Activated CD4-positive, alpha-beta memory T cell treated with anti-CD3 and anti-CD28 coated beads, Interleukin-2, amount 10 ng/mL, durations not matched to agents 7 days and 5 days (primary cell): ENCODE results near the gene RASGRF1. TPM values are rescaled to one million over a fixed set of nuclear protein-coding genes. Genes with fewer than 3 reads are reported as not detected.

ENCODE experiments used
- CTCF ChIA-PET: fragments of 350-600 bp; sonication (Branson Sonifier 250); formaldehyde crosslinking; loops from one replicate; lab custom pipeline; 2021; ENCODE audit warnings: antibody characterized with exemption, inconsistent platforms; lab: Charles Lee
- POLR2A ChIA-PET: fragments of 350-600 bp; sonication (Branson Sonifier 250); formaldehyde crosslinking; loops from one replicate; lab custom pipeline; 2021; ENCODE audit warnings: antibody characterized with exemption; lab: Charles Lee
- DNase-seq: peaks from one replicate; pipeline ENCODE4 v3.0.0-alpha.2; 2020
- H3K27ac Mint-ChIP-seq: one replicate; pipeline ENCODE4 v1.8.0; 2021; ENCODE audit warnings: mild to moderate bottlenecking, mixed read lengths
- H3K27me3 Mint-ChIP-seq: one replicate; pipeline ENCODE4 v1.8.0; 2021; ENCODE audit warnings: mixed read lengths
- H3K36me3 Mint-ChIP-seq: one replicate; pipeline ENCODE4 v1.8.0; 2021; ENCODE audit warnings: low read depth, mixed read lengths
- H3K4me1 Mint-ChIP-seq: one replicate; pipeline ENCODE4 v1.8.0; 2021; ENCODE audit warnings: mixed read lengths
- H3K4me3 Mint-ChIP-seq: one replicate; pipeline ENCODE4 v1.8.0; 2021; ENCODE audit warnings: mild to moderate bottlenecking, mixed read lengths
- H3K9me3 Mint-ChIP-seq: one replicate; pipeline ENCODE4 v1.8.0; 2021; ENCODE audit warnings: mixed read lengths
- total RNA-seq, 2 experiments: library from RNA; stranded (reverse); gene quantifications; one replicate each; pipeline ENCODE4 v1.2.3, GENCODE V29; 2021

Gene RASGRF1
- total RNA-seq, 2 experiments from 2014 or later: not detected

DNA sequence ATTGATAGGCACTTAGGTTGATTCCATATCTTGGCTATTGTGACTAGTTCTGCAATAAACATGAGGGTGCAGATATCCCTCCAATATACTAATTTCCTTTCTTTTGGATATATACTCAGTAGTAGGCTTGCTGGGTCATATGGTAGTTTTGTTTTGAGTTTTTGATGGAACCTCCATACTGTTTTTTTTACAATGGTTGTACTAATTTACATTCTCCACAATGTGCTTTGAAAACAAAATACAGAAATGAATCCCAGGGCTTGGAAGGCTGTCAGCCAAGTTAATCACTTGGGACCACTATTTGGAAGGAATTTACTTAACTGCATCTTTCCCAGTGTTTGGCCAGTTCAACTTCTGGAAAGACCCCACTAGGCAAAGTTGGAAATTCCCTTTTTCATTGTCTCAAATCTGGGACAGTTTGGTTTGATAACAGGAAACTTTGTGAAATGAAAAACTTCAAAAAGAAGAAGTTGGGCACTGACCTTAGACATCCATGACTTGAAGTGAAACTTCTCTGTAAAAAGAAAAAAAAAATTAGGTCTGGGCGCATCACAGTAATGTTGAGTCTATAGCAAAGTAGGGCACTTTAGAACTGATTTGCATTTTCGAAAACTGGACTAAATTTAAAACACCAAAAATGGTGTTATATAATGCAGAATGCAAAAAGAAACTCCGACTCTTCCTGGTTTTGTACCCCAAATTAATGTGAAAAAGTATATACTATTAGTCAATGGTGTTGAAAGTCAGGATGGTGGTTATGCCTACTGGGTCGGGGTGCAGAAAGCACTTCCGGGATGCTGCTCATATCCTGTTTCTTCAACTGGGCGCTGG lies 151.7 kb downstream of the RASGRF1 start:
- H3K36me3 Mint-ChIP-seq: peaks cover 76% of the 10 kb centered on the region
- ChIA-PET CTCF (interaction anchor here (1.4 to 2.0 kb wide), 2 partner anchors 40 to 246 kb away, joined by 3 to 6 read pairs; no protein-coding TSS in a partner anchor), POLR2A (interaction anchor here (0.7 to 2.3 kb wide), 5 partner anchors 8 to 68 kb away, joined by 3 to 7 read pairs (median 5); no protein-coding TSS in a partner anchor)
- peak overlapping the region; percentile 71 for H3K4me3 Mint-ChIP-seq
- no peaks in the 10 kb centered on the region for H3K9me3 Mint-ChIP-seq
- peak overlapping the region; percentile 90 for H3K27ac Mint-ChIP-seq
- peak; percentile 72 for DNase-seq
- H3K4me1 Mint-ChIP-seq: peaks cover 79% of the 10 kb centered on the region
- no peaks in the 10 kb centered on the region for H3K27me3 Mint-ChIP-seq

DNA sequence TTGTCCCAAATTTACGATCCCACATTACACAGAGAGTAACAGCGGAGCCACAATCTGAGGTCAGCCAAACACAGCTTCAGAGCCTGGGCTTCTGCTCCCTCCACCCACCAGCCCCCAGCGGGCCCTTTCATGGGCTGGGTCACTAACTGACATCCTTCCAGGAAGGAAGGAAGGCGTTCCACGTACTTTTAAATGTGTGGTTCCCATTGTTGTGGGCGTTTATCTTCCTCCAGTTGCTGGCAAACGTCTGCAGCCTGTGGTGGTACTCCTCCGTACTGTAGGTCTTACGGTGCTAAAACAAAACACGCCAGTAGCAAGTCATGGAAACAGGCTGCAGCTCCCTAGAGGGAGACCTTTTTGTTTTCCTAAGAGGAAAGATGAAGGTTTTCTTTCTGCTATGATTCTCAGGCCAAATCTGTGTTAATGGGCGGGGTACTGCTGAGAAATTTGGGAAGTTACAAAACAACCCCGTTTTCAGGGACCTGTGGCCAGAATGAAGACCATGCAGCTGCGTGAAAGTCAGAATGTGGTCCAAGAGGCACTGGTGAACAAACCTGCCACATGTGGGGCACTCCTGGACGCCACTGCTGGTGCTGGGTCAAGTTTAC lies 153.3 kb downstream of the RASGRF1 start:
- peaks cover 76% of the 10 kb centered on the region for H3K36me3 Mint-ChIP-seq
- ChIA-PET CTCF (interaction anchor here (1.4 to 2.0 kb wide), 2 partner anchors 42 to 247 kb away, joined by 3 to 6 read pairs; no protein-coding TSS in a partner anchor), POLR2A (interaction anchor here (1.0 to 2.3 kb wide), 5 partner anchors 11 to 63 kb away, joined by 3 to 12 read pairs (median 6); no protein-coding TSS in a partner anchor)
- peak overlapping the region; percentile 77 for H3K4me3 Mint-ChIP-seq
- H3K4me1 Mint-ChIP-seq: peaks cover 74% of the 10 kb centered on the region
- H3K9me3 Mint-ChIP-seq: no peaks in the 10 kb centered on the region
- H3K27ac Mint-ChIP-seq: peak overlapping the region; percentile 90
- no peaks in the 10 kb centered on the region for H3K27me3 Mint-ChIP-seq
- peak; percentile 68 for DNase-seq

GRCh38 chr15:78934655-78935023 lies 155.9 kb downstream of the RASGRF1 start:
- Mint-ChIP-seq H3K36me3 (peaks cover 83% of the 10 kb centered on the region), H3K9me3 (no peaks in the 10 kb centered on the region), H3K4me3 (no peak overlapping the region), H3K27me3 (no peaks in the 10 kb centered on the region), H3K27ac (peak overlapping the region; percentile 67), H3K4me1 (peaks cover 63% of the 10 kb centered on the region)
- no peak for DNase-seq
- ChIA-PET CTCF (interaction anchor here (1.2 kb wide), 1 partner anchor 24 kb away, joined by 4 read pairs; no protein-coding TSS in a partner anchor), POLR2A (interaction anchor here (1.8 kb wide), 1 partner anchor 10 kb away, joined by 12 read pairs; the partner anchor contains the start of gene CTSH)

DNA sequence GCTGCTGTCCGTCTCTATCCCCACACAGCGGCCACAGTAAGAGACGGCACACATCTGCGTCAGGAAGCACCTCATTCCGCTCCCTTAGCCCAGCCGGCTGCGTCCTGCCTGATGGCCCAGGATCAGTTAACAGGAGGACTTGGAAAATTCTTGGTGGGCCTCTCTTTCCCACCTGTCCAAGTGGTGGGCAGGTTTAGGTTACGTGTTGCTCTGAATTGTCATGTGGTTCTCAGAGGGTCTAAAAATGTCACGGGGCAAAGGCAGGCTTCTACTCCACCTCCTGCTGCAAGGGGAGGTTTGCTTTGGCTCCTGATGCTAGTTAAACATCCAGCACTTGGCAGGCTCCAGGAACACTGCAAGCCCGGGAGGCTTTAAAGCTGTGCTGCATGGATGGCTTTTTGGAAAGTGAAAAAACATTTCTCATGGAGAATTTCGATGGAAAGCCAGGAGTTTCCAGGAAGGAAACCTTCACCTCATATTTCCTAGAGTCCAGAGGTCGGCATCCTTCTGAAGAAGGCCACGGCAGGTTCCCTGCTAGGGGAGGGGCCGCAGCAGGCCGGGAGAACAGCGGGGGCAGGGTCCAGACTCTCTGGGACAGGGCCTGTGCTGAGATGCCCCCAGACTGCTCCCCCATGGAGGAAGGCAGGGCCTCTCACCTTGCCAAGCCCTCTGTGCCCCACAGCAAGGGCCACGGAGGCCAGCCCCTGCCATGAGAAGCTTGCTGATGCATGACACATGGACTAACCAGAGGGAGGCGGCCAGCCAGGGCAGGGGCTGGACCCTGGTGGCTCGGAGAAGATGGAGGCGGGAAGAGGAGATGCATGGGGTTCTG lies 156.5 kb downstream of the RASGRF1 start:
- H3K36me3 Mint-ChIP-seq: peaks cover 82% of the 10 kb centered on the region
- DNase-seq: no peak
- H3K4me3 Mint-ChIP-seq: no peak overlapping the region
- H3K4me1 Mint-ChIP-seq: peaks cover 57% of the 10 kb centered on the region
- H3K27me3 Mint-ChIP-seq: no peaks in the 10 kb centered on the region
- no peaks in the 10 kb centered on the region for H3K9me3 Mint-ChIP-seq
- H3K27ac Mint-ChIP-seq: peak overlapping the region; percentile 67
- CTCF ChIA-PET: no interaction called here
- POLR2A ChIA-PET: interaction anchor here (1.0 to 1.4 kb wide), 2 partner anchors 9 to 60 kb away, joined by 3 to 4 read pairs; no protein-coding TSS in a partner anchor

DNA sequence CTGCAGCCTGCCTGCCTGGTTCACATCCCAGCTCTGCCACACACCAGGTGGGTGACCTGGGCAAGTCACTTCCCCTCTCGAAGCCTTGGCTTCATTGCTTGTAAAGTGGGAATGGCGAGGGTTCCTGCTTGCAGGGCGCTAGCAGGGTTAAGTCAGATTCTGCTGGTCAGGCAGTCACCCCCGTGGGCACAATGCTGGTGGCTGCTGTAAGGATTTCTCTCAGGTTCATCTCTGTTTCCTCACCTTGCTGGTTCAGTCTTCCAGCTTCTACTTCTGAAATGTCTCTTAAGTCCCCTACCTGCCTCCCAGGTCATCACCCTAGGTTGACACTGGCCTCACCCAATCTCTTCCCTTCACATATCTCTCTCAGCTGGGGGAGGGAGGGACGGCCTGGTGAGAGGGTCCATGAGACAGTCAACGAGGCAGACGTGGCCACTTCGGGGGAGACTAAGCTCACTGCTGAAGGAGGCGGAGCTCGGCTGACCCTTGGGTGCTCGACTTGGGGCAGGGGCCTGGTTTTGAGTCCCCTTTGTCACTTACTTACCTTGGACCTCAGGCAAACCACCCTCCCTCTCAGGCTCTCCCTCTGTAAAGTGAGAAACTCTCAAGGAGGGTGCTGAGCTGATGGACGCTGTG lies 157.3 kb downstream of the RASGRF1 start:
- Mint-ChIP-seq H3K9me3 (no peaks in the 10 kb centered on the region), H3K4me1 (peaks cover 50% of the 10 kb centered on the region), H3K27me3 (no peaks in the 10 kb centered on the region), H3K4me3 (no peak overlapping the region), H3K27ac (peak overlapping the region; percentile 36), H3K36me3 (peaks cover 81% of the 10 kb centered on the region)
- POLR2A ChIA-PET: interaction anchor here (0.8 to 1.4 kb wide), 3 partner anchors 9 to 60 kb away, joined by 3 to 4 read pairs (median 3); no protein-coding TSS in a partner anchor
- DNase-seq: no peak
- CTCF ChIA-PET: no interaction called here

DNA sequence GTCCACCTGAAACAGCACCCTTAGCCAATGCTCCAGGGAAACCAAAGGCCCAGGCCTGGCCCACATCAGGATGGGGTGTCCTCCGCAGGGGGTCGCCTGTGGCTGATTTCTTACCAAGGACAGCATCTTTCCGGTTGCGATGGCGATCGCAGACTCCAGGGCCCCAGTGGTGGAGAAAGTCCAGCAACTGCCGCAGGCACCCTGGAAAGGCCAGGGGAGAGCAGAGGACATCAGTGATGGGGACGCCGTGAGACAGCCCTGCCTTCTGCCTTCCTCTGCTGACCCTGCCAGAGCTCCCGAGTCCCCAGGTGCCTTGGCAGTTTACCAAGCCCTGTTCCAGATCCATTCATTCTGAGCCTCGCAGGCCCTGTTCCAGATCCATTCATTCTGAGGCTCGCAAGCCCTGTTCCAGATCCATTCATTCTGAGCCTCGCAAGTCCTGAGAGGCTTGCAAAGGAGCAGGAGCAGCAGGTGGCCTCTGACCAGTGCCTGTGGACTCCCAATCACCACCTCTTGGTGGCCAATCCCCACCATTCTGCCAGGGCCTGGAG lies 158.2 kb downstream of the RASGRF1 start:
- ChIA-PET CTCF (no interaction called here), POLR2A (interaction anchor here (0.8 kb wide), 1 partner anchor 11 kb away, joined by 3 read pairs; no protein-coding TSS in a partner anchor)
- H3K27ac Mint-ChIP-seq: no peak overlapping the region
- no peak for DNase-seq
- no peaks in the 10 kb centered on the region for H3K9me3 Mint-ChIP-seq
- peaks cover 79% of the 10 kb centered on the region for H3K36me3 Mint-ChIP-seq
- no peaks in the 10 kb centered on the region for H3K27me3 Mint-ChIP-seq
- peaks cover 42% of the 10 kb centered on the region for H3K4me1 Mint-ChIP-seq
- no peak overlapping the region for H3K4me3 Mint-ChIP-seq

DNA sequence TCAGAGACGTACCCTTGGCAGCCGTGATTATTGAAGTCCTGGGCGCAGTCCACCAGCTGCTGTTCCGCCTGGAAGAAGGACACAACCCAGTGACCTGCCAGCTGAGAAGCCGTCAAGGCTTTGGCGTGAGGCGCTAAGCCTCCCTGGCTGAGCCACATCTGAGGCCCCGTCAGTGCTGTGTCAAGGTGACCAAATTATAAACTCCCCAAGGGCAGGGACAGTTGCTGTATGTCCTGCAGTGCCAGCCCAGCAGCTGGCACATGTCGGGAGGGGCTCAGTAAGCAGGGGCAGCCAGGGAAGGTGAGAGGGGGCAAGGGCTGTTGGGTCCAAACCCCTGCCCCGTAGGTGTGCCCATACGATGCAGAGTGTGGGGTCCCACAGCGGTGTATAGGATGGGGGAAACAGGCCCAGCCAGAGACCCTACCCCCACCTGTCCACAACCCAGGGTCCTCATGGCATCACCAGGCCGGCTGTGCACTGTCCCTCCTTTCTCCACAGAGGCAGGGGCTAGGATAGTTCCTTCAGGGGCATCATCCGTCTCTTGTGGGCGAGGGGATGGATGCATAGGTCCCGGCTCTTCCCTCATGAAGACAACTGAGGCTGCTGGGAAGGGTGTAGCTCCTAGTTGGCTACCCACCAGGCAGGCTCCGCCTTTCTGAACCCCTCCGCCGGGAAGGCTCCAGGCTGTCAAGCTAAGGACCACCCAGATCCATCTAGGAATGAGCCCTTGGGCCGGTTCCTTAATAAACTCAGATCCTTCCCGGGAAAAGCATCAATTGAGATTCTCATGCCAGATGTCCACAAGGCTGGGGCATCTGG lies 158.9 kb downstream of the RASGRF1 start:
- peaks cover 38% of the 10 kb centered on the region for H3K4me1 Mint-ChIP-seq
- H3K27ac Mint-ChIP-seq: no peak overlapping the region
- no peak for DNase-seq
- no peaks in the 10 kb centered on the region for H3K9me3 Mint-ChIP-seq
- peaks cover 79% of the 10 kb centered on the region for H3K36me3 Mint-ChIP-seq
- ChIA-PET CTCF (no interaction called here), POLR2A (interaction anchor here (0.7 to 1.4 kb wide), 3 partner anchors 8 to 58 kb away, joined by 3 to 5 read pairs (median 3); no protein-coding TSS in a partner anchor)
- H3K4me3 Mint-ChIP-seq: no peak overlapping the region
- H3K27me3 Mint-ChIP-seq: no peaks in the 10 kb centered on the region

DNA sequence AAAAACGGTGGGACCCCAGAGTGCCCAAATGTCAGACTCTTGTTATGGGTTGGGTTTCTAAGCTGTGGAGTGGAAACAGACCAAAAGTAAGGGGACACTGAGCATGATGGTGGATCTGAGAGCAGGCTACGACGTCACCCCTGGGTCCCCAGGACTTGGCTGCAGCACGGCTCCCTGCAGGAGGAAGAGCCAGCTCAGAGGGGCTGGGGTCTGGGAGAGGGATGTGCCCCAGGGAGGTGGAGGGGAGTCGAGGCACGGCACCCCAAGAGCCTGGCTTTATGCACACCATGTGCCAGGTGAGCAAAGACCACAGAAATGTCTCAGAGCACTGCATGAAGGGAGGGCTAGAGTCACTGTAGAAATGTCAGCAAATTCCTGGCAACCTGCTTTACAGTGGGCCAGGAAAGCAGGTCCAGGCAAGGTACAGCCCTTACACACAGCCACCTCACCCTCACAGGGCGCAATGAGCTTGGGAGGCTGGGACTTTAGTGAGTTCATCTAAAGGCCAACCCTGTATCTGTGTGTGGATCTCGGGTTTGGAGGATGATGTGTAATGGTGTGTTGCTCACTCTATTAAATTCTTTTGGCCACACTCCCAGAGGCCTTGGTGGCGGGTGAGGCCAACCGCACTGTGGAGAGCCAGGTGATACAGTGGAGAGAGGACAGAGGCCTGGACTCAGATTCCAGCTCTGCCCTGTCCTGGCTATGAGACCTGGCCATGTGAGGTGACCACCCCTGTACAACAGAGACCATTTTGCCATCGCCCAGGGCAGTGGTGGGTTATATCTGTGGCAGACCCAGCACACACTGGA lies 159.8 kb downstream of the RASGRF1 start:
- H3K36me3 Mint-ChIP-seq: peaks cover 77% of the 10 kb centered on the region
- CTCF ChIA-PET: no interaction called here
- no peaks in the 10 kb centered on the region for H3K27me3 Mint-ChIP-seq
- peak overlapping the region; percentile 47 for H3K27ac Mint-ChIP-seq
- no peak for DNase-seq
- peaks cover 29% of the 10 kb centered on the region for H3K4me1 Mint-ChIP-seq
- POLR2A ChIA-PET: interaction anchor here (0.7 to 1.4 kb wide), 3 partner anchors 9 to 57 kb away, joined by 3 to 5 read pairs (median 3); no protein-coding TSS in a partner anchor
- no peaks in the 10 kb centered on the region for H3K9me3 Mint-ChIP-seq
- H3K4me3 Mint-ChIP-seq: no peak overlapping the region

DNA sequence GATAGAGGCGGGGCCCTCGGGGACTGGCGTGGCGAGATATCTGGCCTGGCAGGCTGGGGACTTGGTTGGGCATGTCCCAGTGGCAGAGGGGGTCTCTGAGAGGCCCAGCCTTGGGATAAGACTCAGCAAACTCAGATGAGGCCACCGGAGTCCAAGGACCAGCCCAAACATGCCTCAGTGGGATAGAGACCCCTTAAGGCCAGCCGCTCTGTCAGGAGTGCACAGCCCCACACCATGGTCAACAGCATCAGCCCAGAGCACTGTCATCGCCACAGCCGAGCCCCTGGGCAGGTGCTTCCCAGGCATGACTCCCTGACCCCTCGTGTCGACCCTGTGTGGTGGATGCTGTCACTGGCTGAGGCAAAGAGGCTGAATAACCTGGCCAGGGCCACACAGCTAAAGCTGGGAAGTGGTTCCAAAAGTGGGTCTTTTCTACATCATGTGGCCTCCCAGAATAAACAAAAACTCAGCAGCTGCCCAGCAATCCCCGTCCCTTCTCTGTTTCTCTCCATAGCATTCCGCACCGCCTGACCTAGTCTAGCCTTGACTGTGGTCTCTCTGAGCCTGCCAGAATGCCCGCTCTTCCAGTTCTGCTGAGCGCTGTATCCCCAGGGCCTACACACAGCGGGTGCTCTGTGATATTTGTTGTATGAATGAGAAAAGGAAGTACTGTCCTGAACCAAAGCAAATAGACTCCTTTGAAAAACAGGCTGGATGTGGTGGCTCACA lies 160.9 kb downstream of the RASGRF1 start:
- peaks cover 22% of the 10 kb centered on the region for H3K4me1 Mint-ChIP-seq
- H3K36me3 Mint-ChIP-seq: peaks cover 82% of the 10 kb centered on the region
- no peaks in the 10 kb centered on the region for H3K9me3 Mint-ChIP-seq
- POLR2A ChIA-PET: interaction anchor here (1.0 to 1.4 kb wide), 2 partner anchors 10 to 14 kb away, joined by 3 to 5 read pairs; no protein-coding TSS in a partner anchor
- CTCF ChIA-PET: no interaction called here
- no peak overlapping the region for H3K27ac Mint-ChIP-seq
- no peak overlapping the region for H3K4me3 Mint-ChIP-seq
- H3K27me3 Mint-ChIP-seq: no peaks in the 10 kb centered on the region
- no peak for DNase-seq

DNA sequence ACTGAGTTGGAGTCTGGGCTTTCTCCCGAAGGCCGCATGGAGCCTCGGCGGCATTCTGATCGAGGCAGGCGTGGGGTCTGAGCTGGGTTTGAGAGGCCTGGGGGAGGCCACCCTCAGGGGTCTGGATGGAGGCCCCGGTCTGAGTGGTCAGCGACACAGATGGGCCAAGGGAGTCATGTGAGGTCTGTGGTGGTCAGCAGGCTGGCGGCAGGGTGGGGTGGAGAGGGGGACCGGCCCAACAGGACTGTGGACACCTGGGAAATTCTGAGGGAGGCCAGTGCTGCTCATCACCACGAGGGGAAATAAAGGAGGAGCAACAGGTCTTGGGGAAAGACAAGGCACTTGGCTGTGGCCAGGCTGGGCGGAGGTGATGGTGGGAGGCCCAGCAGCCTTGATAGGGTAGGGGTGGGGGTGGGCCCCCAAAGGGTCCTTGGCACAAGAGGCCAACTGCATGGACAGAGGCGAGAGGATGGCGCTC lies 161.9 kb downstream of the RASGRF1 start:
- Mint-ChIP-seq H3K9me3 (no peaks in the 10 kb centered on the region), H3K4me1 (peaks cover 20% of the 10 kb centered on the region), H3K27me3 (no peaks in the 10 kb centered on the region), H3K4me3 (no peak overlapping the region), H3K36me3 (peaks cover 81% of the 10 kb centered on the region), H3K27ac (no peak overlapping the region)
- ChIA-PET CTCF (no interaction called here), POLR2A (no interaction called here)
- DNase-seq: no peak
